ENCODE data around the gene TSPAN3.

DNA sequence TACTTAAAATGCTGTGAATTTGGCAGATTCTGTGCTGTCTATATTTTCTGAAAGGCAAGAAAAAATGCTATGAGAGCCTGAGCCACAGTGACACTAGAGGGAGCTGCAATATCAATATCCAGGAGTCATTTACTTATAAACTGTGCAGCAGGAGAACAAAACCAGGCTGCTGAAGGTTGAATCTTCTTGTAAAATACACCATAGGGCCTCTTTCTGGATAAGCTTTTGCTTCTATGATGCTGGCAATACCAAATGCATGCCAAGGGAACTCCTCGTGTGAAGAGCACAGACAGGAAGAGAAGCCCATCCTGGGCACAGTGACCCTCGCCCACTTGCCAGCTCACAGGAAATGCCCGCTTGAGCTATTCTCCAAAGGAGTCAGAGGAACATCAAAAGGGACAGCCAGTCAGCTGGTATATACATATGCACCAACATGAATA, 48.0 kb upstream of the TSPAN3 start:
- TF ChIP-seq, protein P1, sequence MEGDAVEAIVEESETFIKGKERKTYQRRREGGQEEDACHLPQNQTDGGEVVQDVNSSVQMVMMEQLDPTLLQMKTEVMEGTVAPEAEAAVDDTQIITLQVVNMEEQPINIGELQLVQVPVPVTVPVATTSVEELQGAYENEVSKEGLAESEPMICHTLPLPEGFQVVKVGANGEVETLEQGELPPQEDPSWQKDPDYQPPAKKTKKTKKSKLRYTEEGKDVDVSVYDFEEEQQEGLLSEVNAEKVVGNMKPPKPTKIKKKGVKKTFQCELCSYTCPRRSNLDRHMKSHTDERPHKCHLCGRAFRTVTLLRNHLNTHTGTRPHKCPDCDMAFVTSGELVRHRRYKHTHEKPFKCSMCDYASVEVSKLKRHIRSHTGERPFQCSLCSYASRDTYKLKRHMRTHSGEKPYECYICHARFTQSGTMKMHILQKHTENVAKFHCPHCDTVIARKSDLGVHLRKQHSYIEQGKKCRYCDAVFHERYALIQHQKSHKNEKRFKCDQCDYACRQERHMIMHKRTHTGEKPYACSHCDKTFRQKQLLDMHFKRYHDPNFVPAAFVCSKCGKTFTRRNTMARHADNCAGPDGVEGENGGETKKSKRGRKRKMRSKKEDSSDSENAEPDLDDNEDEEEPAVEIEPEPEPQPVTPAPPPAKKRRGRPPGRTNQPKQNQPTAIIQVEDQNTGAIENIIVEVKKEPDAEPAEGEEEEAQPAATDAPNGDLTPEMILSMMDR (IDR thresholded peaks at IDR 0.05; ENCODE audit: insufficient read depth, low read depth, low read length): peak; percentile 91
- no peak for TF ChIP-seq EZH2 (IDR thresholded peaks at IDR 0.05; ENCODE audit: insufficient read depth, low read length)

All from astrocyte (in vitro differentiated cells and primary cell).